Fibroblast of skin of left biceps (primary cell): ENCODE measurements around the gene SEC16A.

Experiments used
- DNase-seq, 2 experiments: peaks; one replicate each; pipeline ENCODE4 v3.0.0-alpha.2; 2013; ENCODE audit warnings: low read depth in 2 of 2

SEC16A gene

GRCh38 chr9:136465500-136466154 lies 17.2 kb downstream of the SEC16A start:
- DNase-seq: no peak

GRCh38 chr9:136464241-136464640 lies 18.6 kb downstream of the SEC16A start:
- DNase-seq: no peak

GRCh38 chr9:136463578-136463977 lies 19.3 kb downstream of the SEC16A start:
- DNase-seq: no peak

- no peak for DNase-seq
Observed at GRCh38 chr9:136462664-136463063, 20.2 kb downstream of the SEC16A start.

GRCh38 chr9:136460772-136461325 lies 22.0 kb downstream of the SEC16A start:
- no peak for DNase-seq

- no peak for DNase-seq
Observed at GRCh38 chr9:136459425-136459824, 23.4 kb downstream of the SEC16A start.

- no peak for DNase-seq
Observed at GRCh38 chr9:136457326-136457725, 25.5 kb downstream of the SEC16A start.

- DNase-seq: no peak
Observed at GRCh38 chr9:136456258-136456657, 26.6 kb downstream of the SEC16A start.

- DNase-seq: no peak
Observed at GRCh38 chr9:136455043-136456002, 27.5 kb downstream of the SEC16A start.

GRCh38 chr9:136454026-136454796 lies 28.6 kb downstream of the SEC16A start:
- no peak for DNase-seq

GRCh38 chr9:136453326-136453725 lies 29.5 kb downstream of the SEC16A start:
- DNase-seq: no peak

GRCh38 chr9:136451221-136451877 lies 31.5 kb downstream of the SEC16A start:
- no peak for DNase-seq

- DNase-seq: no peak
Observed at GRCh38 chr9:136448655-136449054, 34.2 kb downstream of the SEC16A start.

GRCh38 chr9:136447173-136447778 lies 35.6 kb downstream of the SEC16A start:
- DNase-seq: no peak

- DNase-seq: no peak
Observed at GRCh38 chr9:136445799-136446198, 37.0 kb downstream of the SEC16A start.

- DNase-seq: no peak
Observed at GRCh38 chr9:136444102-136444501, 38.7 kb downstream of the SEC16A start.

GRCh38 chr9:136443687-136444086 lies 39.2 kb downstream of the SEC16A start:
- DNase-seq: no peak

- DNase-seq: no peak
Observed at GRCh38 chr9:136443087-136443486, 39.8 kb downstream of the SEC16A start.

- no peak for DNase-seq
Observed at GRCh38 chr9:136442265-136442664, 40.6 kb downstream of the SEC16A start.

- no peak for DNase-seq
Observed at GRCh38 chr9:136441681-136442245, 41.1 kb downstream of the SEC16A start.
